ENCODE results near the gene TMEM94.

GRCh38 chr17:75526555-75527270 lies 70.3 kb downstream of the TMEM94 start:
- TF ChIP-seq CTCF (IDR thresholded peaks at IDR 0.05) (no peak), SREBF2 (IDR thresholded peaks at IDR 0.05) (no peak), ESRRA (IDR thresholded peaks at IDR 0.05; ENCODE audit: borderline replicate concordance, low read length) (no peak), POLR2A (IDR thresholded peaks at IDR 0.05; ENCODE audit: low read length) (no peak)

All from A549 (cell line).